Fibroblast of lung (primary cell): ENCODE data around the gene CSNK1G2.

Source experiments
- CTCF ChIP-seq, 2 donors: IDR thresholded peaks in 1 of 2; conservative IDR thresholded peaks in 1 of 2; 1 replicate in 1 of 2; 2 replicates in 1 of 2; pipeline ENCODE4 v1.5.1; 2011 to 2012; ENCODE audit warnings: low read length in 2 of 2, control low read depth in 1 of 2, inconsistent platforms in 1 of 2, low read depth in 1 of 2, mild to moderate bottlenecking in 1 of 2
- EZH2 ChIP-seq: IDR thresholded peaks from 2 replicates; pipeline ENCODE4 v1.5.1; 2012; ENCODE audit warnings: low read length, control low read depth, mild to moderate bottlenecking; ENCODE audit errors: missing control alignments

- TF ChIP-seq CTCF (conservative IDR thresholded peaks at IDR 0.05 in 1 of 2, IDR thresholded peaks at IDR 0.05 in 1 of 2; ENCODE audit: low read depth in 1 of 2, low read length in 2 of 2): no peak
- no peak for TF ChIP-seq EZH2
Observed at GRCh38 chr19:1907563-1908363, 33.2 kb upstream of the CSNK1G2 start.
